GM12874 (cell line): ENCODE results near the gene FIBP.

Source experiments
- TF ChIP-seq, protein P1 (sequence below): IDR thresholded peaks from 2 replicates; pipeline ENCODE4 v1.5.1; 2011; ENCODE audit warnings: low read depth, mild to moderate bottlenecking, control low read depth, low read length, moderate library complexity; ENCODE audit not compliant: insufficient read depth

The FIBP gene

DNA sequence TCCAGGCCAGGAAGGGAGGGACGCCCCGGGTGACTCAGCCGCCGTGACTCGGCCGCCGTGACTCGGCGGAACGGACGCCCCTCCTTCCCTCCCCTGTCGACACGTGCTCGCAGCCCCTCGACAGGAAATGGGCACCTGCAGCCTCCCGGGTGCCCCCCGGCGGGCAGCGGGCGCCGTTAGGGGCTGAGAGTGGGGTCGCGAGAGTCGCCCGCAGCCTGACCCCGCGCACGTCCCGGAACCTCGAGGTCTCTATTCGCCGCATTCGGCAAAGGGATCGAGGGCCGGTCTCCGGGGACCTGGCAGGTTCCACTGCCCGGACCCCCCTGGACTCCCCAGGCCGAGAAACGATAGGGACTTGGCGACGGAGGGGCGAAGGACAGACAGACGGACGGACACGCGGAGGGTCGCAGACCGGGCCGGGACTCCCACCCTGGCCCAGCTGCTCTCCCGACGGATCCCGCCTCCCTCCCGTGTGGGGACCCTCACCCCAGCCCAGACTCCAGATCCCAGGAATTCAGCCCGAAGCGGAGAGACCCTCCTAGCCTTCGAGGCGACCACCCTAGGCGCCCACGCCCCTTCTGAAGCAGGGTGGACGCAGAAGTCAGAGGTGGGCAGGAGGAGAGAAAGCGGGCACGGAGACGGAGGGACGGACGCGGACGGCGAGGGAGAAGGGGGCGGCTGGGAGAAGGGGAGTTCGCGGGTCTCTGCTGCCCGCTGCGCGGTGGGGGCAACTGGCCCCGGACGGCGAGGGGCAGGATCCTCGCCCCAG is 11.3 kb upstream of the FIBP start:
- TF ChIP-seq, protein P1, sequence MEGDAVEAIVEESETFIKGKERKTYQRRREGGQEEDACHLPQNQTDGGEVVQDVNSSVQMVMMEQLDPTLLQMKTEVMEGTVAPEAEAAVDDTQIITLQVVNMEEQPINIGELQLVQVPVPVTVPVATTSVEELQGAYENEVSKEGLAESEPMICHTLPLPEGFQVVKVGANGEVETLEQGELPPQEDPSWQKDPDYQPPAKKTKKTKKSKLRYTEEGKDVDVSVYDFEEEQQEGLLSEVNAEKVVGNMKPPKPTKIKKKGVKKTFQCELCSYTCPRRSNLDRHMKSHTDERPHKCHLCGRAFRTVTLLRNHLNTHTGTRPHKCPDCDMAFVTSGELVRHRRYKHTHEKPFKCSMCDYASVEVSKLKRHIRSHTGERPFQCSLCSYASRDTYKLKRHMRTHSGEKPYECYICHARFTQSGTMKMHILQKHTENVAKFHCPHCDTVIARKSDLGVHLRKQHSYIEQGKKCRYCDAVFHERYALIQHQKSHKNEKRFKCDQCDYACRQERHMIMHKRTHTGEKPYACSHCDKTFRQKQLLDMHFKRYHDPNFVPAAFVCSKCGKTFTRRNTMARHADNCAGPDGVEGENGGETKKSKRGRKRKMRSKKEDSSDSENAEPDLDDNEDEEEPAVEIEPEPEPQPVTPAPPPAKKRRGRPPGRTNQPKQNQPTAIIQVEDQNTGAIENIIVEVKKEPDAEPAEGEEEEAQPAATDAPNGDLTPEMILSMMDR = no peak; the same call in 1 of the 2 replicates

DNA sequence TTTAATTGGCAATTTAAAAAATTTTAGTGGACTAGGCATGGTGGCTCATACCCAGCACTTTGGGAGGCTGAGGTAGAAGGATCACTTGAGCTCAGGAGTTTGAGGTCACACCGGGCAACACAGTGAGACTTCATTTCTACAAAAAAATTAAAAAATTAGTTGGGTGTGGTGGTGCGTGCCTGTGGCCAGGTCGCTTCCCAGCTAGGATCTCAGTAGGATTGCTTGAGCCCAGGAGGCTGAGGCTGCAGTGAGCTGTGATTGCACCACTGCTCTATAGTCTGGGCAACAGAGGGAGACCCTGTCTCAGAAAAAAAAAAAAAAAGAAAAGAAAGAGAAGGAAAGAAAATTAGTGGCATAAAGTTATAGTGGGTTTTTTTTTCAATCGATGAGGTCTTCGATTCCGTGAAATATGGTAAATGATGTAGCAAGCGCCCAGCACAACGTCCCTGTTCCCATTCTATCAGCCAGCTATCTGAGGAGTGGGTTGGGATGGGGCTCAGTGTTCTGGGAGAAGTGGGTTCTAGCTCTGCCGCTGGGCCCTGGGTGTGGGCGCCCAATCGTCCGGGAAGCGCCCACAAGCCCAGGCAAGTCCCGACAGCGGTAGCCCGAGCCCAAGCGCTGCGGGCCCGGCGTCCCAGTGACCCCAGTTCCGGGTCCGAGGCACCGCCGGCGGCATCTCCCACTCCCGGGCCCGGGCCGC is 10.5 kb upstream of the FIBP start:
- TF ChIP-seq, protein P1 = no peak

DNA sequence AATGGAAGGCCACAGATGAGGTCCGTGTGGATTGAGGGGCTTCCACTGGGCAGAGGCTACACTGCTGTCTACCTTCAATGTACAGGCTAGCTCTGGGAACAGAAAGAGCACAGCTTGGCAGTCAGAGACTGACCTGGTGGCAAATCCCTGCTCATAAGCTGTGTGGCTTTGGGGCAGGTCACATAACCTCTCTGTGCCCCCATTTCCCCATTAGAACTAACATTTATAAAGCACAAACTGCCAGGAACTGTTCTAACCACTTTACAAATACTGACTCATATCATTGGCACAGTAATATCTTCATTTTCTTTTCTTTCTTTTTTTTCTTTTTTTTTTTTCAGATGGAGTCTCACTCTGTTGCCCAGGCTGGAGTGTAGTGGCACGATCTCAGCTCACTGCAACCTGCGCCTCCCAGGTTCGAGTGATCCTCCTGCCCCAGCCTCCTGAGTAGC is 8.8 kb upstream of the FIBP start:
- TF ChIP-seq, protein P1 = no peak

DNA sequence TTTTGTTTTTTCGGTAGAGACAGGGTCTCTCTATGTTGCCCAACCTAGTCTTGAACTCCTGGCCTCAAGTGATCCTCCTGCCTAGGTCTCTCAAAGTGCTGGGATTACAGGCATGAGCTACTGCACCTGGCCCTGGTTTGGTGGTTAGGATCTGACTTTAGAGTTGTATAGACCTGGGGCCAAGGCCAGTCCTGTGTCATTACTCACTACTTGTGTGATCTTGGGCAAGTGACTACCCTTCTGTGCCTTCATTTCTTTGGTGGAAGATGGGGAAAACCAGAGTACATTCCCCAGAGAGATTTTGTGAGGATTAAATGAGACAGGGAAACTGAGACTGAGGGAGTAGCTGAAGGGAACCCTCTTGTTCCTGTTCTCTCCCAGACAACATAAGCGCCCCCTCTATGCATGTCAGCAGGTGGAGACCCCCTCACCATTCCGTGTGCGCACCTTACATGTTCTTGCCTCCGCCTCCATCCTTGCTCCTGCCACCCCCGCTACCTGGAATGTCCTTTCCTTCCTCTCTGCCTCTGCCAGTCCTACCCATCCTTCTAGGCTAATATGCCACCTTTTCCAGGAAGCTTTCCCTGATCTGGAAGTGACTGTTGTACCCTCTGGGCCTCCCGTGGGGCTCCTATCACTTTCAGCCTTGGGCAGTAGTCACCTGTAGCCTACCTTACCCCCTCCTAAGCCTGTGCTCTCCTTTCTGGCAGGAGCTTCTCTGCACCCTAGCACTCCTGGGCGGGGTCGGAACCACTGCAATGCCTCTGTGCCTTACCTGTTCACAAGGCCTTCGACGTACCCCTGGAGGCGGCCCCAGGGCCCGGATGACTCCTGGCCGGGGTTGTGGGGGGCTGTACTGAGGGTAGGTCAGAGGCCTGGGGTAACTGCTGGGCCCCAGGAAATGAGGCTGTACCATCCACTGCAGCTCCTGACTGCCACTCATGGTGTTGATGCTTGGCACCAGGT is 8.0 kb upstream of the FIBP start:
- TF ChIP-seq, protein P1 = no peak

DNA sequence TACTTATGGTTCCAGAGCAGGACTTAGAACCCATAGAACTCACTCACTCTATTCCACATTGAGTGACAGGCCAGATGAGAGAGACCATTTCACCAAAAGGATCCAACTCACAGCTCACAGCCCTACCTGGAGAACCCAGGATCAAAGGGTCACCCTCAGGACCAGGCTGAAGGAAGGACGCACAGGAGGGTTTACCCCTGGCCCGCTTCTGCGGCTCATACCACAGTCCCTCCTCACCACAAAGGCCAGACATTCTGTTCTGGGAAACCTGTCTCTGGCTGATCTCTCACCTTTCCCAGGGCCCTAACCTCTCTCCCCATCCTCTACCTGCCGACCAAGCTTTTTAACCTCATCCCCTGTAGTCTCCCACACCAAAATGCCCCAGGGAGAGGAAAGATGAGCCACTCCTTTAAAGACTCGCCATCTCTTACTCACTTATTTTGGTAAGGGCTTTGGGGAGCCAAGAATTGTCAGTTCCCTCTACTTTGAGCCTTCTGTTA is 7.3 kb upstream of the FIBP start:
- TF ChIP-seq, protein P1 = no peak

DNA sequence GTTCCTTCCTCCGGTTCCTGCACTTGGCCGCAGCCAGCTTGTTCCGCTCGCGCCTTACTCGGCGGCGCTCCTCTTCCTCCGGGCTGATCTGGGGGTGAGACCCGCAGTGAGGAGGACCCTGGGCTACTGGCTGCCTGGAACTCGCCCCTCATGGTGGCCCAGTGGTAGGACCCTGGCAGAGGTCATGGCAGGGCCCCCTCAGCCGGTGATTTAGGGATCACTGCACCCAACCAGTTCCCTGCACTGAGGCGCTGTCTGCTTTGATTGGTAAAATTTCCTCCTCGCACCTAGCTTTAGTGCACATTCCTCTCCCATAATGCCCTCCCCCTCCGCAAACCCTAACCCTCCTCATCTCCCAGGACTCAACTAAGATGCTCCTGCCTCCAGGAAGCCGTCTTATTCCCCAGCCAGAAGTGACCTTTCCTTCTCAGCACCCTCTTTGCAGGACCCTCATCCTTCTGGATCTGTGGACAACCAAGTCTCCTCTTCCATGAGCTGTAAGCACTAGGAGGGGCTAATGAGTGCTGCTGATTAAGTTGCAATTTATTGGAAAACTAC is 5.8 kb upstream of the FIBP start:
- TF ChIP-seq, protein P1 = no peak
